Measurements from ENCODE around the gene COL5A2.

Gene COL5A2

DNA sequence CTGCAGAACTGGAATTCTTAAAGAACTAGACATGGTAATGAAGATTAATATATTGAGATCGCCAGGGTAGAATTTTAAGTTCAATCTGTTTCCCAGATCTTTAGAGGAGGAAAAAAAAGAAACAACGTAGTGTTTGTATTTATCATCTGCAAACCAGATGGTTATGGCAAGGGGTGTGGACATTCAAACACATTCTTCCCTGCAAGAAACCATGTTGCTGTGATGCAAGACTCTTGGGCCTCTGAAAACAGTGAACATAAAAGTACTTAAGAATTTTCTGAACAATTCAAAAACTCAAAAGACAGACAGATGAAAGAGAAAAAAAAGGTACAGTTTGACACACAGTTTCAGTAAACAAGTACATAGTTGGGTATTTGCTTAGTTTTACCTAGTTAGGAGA is 35.6 kb downstream of the COL5A2 start:
- TF ChIP-seq, protein P1, sequence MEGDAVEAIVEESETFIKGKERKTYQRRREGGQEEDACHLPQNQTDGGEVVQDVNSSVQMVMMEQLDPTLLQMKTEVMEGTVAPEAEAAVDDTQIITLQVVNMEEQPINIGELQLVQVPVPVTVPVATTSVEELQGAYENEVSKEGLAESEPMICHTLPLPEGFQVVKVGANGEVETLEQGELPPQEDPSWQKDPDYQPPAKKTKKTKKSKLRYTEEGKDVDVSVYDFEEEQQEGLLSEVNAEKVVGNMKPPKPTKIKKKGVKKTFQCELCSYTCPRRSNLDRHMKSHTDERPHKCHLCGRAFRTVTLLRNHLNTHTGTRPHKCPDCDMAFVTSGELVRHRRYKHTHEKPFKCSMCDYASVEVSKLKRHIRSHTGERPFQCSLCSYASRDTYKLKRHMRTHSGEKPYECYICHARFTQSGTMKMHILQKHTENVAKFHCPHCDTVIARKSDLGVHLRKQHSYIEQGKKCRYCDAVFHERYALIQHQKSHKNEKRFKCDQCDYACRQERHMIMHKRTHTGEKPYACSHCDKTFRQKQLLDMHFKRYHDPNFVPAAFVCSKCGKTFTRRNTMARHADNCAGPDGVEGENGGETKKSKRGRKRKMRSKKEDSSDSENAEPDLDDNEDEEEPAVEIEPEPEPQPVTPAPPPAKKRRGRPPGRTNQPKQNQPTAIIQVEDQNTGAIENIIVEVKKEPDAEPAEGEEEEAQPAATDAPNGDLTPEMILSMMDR (conservative IDR thresholded peaks at IDR 0.05; ENCODE audit: low read length) = no peak
- no peak overlapping the region for H3K4me3 ChIP-seq (ENCODE audit: low read length)
- DNase-seq (ENCODE audit: low read depth) = peak; percentile 96

DNA sequence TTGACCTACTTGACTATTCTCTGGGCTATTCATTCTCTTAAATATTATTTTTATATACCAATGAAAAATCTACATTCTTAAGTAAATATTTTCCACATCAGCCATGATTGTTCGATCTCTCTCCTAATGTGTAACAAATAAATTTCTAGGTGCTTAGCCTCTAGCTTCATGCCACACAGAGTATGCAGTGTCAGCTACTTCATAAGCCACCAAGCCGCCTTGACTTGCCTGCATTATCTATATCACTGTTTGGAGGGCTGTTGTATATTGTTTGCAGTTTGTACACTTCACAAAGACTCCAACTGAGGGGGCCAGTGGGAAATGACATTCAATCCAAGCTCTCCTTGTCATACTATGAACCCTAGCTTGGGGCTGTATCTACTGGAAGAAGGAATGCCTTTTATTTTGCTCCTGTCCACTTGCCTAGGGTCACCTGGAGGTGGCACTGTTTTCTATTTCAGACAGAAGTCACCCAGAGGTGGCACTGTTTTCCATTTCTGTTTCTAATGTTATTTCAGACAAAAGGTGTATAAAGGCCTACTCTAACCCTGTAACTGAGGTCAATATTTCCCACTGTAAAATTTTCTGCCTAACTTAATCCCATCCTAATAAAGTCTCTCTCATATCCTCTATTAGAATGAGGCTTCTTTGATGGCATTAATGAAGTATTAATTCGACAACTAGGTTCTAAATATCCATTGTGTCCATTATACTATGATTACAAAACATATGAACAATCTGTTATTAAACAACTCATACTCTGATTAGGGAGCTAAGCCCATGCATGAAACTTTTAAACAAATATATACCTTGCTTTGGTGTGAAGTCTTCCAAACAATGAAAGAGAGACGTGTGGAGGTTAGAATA is 36.4 kb downstream of the COL5A2 start:
- TF ChIP-seq, protein P1 (conservative IDR thresholded peaks at IDR 0.05; ENCODE audit: low read length) = peak; percentile 75
- no peak overlapping the region for H3K4me3 ChIP-seq (ENCODE audit: low read length)
- peak; percentile 50 for DNase-seq (ENCODE audit: low read depth)

DNA sequence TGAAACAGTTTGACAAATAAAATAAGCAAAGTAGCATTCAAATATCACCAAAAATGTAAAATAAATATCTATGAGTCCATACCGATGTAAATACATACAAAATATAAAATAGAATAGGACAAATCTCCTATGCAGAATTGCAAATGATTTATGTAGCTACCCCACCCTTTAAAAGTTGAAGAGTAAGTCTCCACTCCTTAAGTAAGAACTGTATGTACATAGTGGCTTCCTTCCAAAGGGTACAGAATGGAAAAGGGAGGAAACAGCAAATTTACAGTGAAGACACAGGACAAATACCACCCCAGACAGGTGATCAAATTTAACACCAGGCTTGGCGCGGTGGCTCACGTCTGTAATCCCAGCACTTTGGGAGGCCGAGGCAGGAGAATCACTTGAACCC is 40.8 kb downstream of the COL5A2 start:
- no peak for DNase-seq (ENCODE audit: low read depth)
- no peak overlapping the region for H3K4me3 ChIP-seq (ENCODE audit: low read length)
- TF ChIP-seq, protein P1 (conservative IDR thresholded peaks at IDR 0.05; ENCODE audit: low read length) = no peak

DNA sequence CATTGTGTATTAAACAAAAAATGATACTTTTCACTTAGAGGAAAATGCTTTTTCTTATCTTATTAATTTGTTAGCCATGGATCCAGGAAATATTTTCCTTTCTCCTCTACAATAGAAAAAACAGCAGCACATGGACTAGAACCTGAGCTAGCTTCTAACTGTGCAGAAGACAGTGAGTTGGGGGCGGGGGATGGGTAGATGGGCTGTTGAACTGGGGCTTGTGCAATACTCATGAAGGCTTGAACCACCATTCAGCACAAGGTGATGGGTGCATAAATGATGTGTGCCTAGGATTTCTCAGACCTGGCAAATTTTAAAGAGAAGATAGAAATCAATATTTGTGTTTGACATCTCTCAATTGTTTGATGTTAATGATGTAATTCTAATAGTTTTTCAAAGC is 42.0 kb downstream of the COL5A2 start:
- no peak overlapping the region for H3K4me3 ChIP-seq (ENCODE audit: low read length)
- TF ChIP-seq, protein P1 (conservative IDR thresholded peaks at IDR 0.05; ENCODE audit: low read length) = no peak
- no peak for DNase-seq (ENCODE audit: low read depth)

DNA sequence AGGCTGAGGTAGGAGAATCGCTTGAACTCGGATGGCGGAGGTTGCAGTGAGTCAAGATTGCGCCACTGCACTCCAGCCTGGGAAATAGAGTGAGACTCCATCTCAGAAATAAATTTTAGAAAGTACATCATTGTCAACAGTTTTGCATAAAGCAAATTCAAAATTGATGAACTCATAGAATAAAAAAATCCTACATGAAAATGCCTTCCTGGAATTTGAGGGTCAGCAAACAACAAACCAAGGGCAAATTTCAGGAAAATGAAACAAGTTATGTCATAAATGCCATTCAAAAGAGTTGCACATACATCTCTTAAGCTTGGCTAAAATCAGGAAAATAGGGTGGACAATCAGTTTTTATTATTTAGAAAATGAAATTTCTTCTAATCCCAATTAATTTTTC is 45.1 kb downstream of the COL5A2 start:
- TF ChIP-seq, protein P1 (conservative IDR thresholded peaks at IDR 0.05; ENCODE audit: low read length) = no peak
- peak; percentile 10 for DNase-seq (ENCODE audit: low read depth)
- no peak overlapping the region for H3K4me3 ChIP-seq (ENCODE audit: low read length)

DNA sequence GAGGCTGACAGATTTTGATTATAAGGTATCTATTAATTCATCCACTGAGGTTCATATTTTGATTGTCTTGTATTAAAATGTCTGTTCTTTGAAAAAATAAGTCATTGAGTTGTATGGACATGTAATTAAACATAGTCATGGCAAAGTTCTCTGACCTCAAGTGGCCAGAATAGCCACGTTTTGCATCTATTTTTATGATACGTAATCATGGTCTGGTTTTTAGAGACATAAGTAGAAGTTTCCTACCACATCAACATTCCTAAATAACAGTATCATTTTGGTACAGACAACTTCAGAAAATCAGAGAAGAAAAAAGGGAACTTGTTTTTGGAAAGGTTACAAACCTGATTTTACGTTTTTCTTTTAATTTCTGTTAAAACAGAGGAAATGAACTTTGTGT is 47.6 kb downstream of the COL5A2 start:
- DNase-seq (ENCODE audit: low read depth) = peak; percentile 40
- H3K4me3 ChIP-seq (ENCODE audit: low read length) = no peak overlapping the region
- TF ChIP-seq, protein P1 (conservative IDR thresholded peaks at IDR 0.05; ENCODE audit: low read length) = no peak

DNA sequence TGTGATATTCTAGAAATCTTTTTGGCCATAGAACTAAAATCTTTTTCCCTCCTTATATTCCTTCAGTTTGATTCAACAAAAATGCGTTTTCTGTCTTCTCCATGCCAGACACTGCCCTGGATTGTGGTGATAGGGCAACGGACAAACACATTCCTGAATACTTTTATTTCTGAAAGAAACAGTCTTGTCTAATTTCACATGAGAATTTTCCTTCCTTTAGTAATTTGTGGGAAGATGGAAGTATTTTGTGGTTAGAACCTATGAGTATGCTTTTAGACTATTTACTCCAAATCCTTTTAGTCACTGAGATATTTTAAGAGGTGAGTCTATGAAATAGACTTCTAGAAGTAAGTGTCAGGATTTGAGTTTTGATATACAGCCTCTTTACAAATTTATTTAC is 49.6 kb downstream of the COL5A2 start:
- peak; percentile 95 for DNase-seq (ENCODE audit: low read depth)

More for the DNA sequence above, 49.6 kb downstream of the COL5A2 start:
- no peak overlapping the region for H3K4me3 ChIP-seq (ENCODE audit: low read length)
- TF ChIP-seq, protein P1 (conservative IDR thresholded peaks at IDR 0.05; ENCODE audit: low read length) = no peak

Data from AG10803 (cell line).